Coronary artery (tissue), 2 donors: ENCODE results near the gene FRMD4A.

ENCODE experiments used
- DNase-seq: peaks from one replicate; pipeline ENCODE4 v3.0.0-alpha.2; 2017; ENCODE audit warnings: low spot score
- H3K27ac ChIP-seq, 2 donors: fragments of 200-600 bp; sonication (generic); one replicate each; pipeline ENCODE4 v1.5.1; 2016 to 2019
- H3K4me3 ChIP-seq: fragments of 200-600 bp; sonication (generic); 2 replicates; pipeline ENCODE4 v1.5.1; 2016; ENCODE audit warnings: mild to moderate bottlenecking, moderate library complexity
- TF ChIP-seq, protein P1 (sequence below): fragments of 200-600 bp; sonication (generic); IDR thresholded peaks from one replicate; pipeline ENCODE4 v1.5.1; 2019; ENCODE audit warnings: antibody characterized with exemption

FRMD4A gene

DNA sequence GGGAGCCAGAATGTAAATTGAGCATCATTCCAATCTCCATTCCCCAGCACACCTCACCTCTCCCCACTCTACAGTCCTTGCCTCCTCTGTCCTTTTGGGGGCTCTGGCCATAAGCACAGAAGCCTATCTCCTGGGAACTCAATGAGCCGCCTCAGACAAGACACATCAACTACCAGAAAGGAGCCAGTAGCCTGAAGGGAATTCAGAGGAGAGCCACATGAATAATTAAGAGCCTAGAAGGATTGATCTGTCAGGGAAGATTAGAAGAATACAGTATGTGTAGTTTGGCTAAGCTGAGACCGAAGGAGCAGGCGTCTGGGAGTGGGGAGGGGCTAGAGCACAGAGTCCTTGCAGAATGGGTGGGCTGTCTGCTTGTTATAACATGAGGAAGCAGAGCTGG is 31.2 kb downstream of the FRMD4A start:
- TF ChIP-seq, protein P1, sequence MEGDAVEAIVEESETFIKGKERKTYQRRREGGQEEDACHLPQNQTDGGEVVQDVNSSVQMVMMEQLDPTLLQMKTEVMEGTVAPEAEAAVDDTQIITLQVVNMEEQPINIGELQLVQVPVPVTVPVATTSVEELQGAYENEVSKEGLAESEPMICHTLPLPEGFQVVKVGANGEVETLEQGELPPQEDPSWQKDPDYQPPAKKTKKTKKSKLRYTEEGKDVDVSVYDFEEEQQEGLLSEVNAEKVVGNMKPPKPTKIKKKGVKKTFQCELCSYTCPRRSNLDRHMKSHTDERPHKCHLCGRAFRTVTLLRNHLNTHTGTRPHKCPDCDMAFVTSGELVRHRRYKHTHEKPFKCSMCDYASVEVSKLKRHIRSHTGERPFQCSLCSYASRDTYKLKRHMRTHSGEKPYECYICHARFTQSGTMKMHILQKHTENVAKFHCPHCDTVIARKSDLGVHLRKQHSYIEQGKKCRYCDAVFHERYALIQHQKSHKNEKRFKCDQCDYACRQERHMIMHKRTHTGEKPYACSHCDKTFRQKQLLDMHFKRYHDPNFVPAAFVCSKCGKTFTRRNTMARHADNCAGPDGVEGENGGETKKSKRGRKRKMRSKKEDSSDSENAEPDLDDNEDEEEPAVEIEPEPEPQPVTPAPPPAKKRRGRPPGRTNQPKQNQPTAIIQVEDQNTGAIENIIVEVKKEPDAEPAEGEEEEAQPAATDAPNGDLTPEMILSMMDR = no peak
- H3K4me3 ChIP-seq = no peak overlapping the region
- no peak overlapping the region for H3K27ac ChIP-seq
- DNase-seq = no peak

DNA sequence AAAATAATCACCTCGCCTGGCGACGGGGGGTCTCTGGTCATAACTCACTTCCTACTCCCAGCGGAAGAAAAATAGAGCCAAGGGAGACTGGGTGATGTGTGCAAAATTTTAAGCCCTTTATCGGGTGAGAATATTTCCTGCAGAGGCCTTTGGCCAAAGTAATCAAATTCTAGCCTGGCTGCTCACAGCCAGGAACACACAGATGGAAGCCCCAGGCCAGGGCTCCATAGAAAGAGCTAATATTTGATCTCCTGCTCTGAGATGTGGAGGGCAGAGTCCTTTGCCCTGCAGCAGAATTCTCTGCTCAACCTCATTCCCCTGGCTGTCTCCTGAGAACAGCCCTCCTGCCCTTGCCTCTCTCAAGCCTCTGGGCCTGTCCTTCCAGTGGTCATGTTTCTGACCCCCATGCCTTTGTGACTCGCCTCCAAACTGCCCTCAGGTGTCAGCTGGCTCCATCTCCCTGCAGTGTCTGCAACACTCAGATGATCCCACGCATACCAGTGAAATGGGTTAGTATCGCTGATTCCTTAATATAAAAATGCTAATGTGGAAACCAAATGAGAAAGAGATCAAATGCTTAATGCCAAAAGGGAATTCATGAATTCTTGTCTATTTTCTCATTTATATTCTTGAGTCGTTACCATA is 34.5 kb downstream of the FRMD4A start:
- H3K27ac ChIP-seq = no peak overlapping the region
- H3K4me3 ChIP-seq = no peak overlapping the region
- DNase-seq = no peak
- TF ChIP-seq, protein P1 = no peak

DNA sequence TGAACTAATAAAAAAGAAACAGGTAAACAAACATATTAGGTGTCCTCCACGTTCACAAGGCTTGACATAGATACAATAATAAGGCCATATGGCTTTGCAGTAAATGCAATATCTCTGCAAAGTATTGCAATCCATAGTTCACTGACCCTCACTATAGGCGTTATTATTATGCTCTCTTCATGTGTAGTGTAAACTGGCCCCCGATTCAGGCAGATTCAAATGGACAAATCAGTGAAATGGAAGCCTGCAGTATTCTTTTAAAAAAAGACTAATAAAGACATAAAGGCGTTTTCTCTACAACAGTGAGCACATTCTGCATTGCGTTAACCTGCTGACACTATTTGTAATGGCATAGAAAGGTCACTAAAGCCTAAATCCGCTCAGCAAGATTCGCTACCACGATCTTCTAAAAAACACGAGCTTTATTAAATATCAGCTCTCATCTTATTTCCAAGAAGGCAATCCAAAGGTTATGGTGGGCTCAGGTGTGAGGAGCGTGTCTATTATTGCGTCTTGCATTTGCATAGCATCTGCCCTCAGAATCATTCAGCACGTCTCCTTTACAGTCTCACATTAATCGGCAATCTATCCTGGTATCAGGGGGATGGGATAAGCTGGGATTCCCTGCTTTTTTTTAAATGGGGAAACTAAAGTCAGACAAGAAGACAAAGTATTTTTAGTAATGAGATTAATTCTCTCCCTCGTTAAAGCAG is 36.2 kb downstream of the FRMD4A start:
- TF ChIP-seq, protein P1 = no peak
- no peak for DNase-seq
- no peak overlapping the region for H3K4me3 ChIP-seq
- no peak overlapping the region for H3K27ac ChIP-seq

DNA sequence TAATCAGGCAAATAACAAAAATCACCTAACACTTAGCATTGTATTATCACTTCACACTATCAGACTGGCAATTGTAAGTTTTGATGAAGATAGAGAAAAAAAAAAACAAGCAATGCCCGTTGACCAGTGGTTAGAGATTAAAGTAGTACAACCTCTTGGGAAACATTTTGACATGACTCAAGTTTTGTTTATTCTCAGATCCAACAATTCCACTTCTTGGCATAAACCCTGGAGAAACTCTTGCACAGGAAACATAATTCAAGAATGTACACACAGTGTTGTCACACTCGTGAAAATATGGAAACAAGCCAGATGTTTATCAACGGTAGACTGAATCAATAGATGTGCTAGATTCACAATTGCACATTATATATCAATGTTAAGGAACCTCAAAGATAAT is 37.2 kb downstream of the FRMD4A start:
- no peak for DNase-seq
- no peak overlapping the region for H3K27ac ChIP-seq
- TF ChIP-seq, protein P1 = no peak

DNA sequence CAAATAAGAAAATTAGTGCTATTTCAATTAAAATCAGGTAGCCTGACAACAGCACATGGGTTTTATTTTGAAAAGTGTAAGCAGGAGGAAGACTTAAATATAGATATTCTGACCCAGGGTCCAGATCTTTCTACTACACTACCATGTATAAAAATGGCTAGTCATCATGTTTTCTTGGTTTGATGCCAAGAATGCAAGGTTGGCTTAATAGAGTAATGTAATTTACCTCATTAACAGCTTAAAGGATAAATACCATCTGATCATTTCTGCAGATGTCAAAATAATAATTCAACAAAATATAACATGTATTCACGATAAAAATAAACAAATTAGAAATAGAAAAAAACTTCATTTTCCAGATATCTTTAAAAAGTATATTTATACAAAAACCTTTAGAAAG is 39.4 kb downstream of the FRMD4A start:
- DNase-seq = no peak
- TF ChIP-seq, protein P1 = no peak
- no peak overlapping the region for H3K4me3 ChIP-seq
- H3K27ac ChIP-seq = no peak overlapping the region

More for the DNA sequence above, 37.2 kb downstream of the FRMD4A start:
- no peak overlapping the region for H3K4me3 ChIP-seq

DNA sequence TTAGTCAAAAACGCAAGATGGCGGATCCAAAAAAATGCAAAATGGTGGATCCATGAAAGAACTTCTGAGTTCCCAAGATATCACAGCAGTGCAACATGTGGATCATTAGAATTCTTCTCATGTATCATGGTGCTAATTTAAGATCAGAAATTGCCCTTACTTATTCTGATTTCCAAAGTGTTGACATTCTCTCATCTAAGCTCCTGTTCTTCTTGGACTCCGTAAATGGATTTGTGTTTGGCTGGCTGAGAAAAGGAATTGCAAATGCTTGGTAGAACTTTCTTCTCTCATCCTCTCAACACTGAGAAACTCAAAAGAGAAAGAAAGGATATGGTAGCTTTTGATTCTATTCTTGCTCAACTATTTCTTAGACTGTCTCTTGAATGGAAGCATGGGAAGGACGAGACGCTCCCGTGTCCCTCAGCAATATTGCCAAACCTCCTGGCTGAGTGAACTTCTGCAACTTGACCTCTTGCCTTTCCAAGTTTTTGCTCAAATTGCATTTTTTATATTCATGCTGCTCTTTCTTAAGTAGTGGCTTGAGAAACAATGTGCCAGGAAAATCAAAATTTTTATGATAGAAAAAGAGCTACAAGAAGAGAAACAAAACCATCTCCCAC is 44.7 kb downstream of the FRMD4A start:
- no peak overlapping the region for H3K4me3 ChIP-seq
- TF ChIP-seq, protein P1 = no peak
- H3K27ac ChIP-seq = no peak overlapping the region
- no peak for DNase-seq
